HCT116 (cell line): Measurements from ENCODE around the gene LAGE3. TPM values are rescaled to one million over a fixed set of nuclear protein-coding genes. Genes with fewer than 3 reads are reported as not detected.
A peak's percentile ranks its signal among the peaks of the same experiment; 100 is the strongest.

Experiments used
- ATAC-seq: fragments of 200-7000 bp; cut with Tn5 transposase; 2 replicates; pipeline ENCODE4 v1.9.1; 2020; ENCODE audit warnings: mild to moderate bottlenecking, moderate library complexity
- BruUV-seq: library from RNA; stranded (reverse); fragments of 400-500 nt; replicated peaks from 2 replicates; lab custom pipeline; 2021; lab: Mats Ljungman, UMichigan
- CTCF ChIA-PET: fragments of 300-600 bp; sonication (Branson Sonifier 250); formaldehyde crosslinking; loops from one replicate; lab custom pipeline; 2021; ENCODE audit warnings: antibody characterized with exemption; lab: Charles Lee
- POLR2A ChIA-PET: fragments of 300-600, 350-600 bp; sonication (Branson Sonifier 250); formaldehyde crosslinking; loops from one replicate; lab custom pipeline; 2021; ENCODE audit warnings: antibody characterized with exemption; lab: Charles Lee
- RAD21 ChIA-PET, 2 experiments: fragments of 300-600 bp; sonication (Branson Sonifier 250); formaldehyde crosslinking; loops; one replicate each; lab custom pipeline; 2023; ENCODE audit warnings: low total read pairs in 2 of 2; ENCODE audit not compliant: uncharacterized antibody in 2 of 2, unreplicated experiment in 2 of 2, low non-redundant PET in 1 of 2; lab: Charles Lee
- DNase-seq: peaks from one replicate; pipeline ENCODE4 v3.0.0-alpha.2; 2010; ENCODE audit warnings: low read depth, low spot score
- H2AFZ ChIP-seq: fragments of 200-600 bp; shearing (Covaris generic), sonication (generic); 2 replicates; pipeline ENCODE4 v1.6.1; 2017; ENCODE audit warnings: low read depth, mixed run types, mixed read lengths, antibody characterized with exemption, low read length; ENCODE audit not compliant: poor library complexity, severe bottlenecking
- H3K27ac ChIP-seq: 2 replicates; pipeline ENCODE4 v1.5.1; 2012; ENCODE audit warnings: low read depth, low read length
- H3K27me3 ChIP-seq: fragments of 200-600 bp; sonication (generic); 2 replicates; pipeline ENCODE4 v1.6.1; 2016; ENCODE audit warnings: mixed run types, low read length, mixed read lengths; ENCODE audit not compliant: insufficient read depth
- H3K36me3 ChIP-seq, 2 experiments: fragments of 200-500 bp in 1 of 2; fragments of 200-600 bp in 1 of 2; sonication (Bioruptor generic) in 1 of 2; sonication (generic) in 1 of 2; 2 replicates each; pipeline versions ENCODE4 v1.5.1 to v1.6.1; 2014 to 2016; ENCODE audit warnings: low read length in 2 of 2, inconsistent platforms in 1 of 2, mixed read lengths in 1 of 2, mixed run types in 1 of 2; ENCODE audit not compliant: insufficient read depth in 2 of 2, control insufficient read depth in 1 of 2
- H3K4me1 ChIP-seq, 2 experiments: fragments of 200-600 bp in 1 of 2; sonication (generic) in 1 of 2; 2 replicates each; pipeline versions ENCODE4 v1.5.1 to v1.6.1; 2012 to 2017; ENCODE audit warnings: low read length in 2 of 2, inconsistent platforms in 1 of 2, mild to moderate bottlenecking in 1 of 2, mixed read lengths in 1 of 2, mixed run types in 1 of 2, moderate library complexity in 1 of 2; ENCODE audit not compliant: insufficient read depth in 2 of 2, control insufficient read depth in 1 of 2
- H3K4me2 ChIP-seq: fragments of 200-600 bp; sonication (generic); 2 replicates; pipeline ENCODE4 v1.6.1; 2017; ENCODE audit warnings: mixed run types, low read length, mixed read lengths
- H3K4me3 ChIP-seq, 2 experiments: fragments of 200-600 bp in 1 of 2; sonication (generic) in 1 of 2; replicated peaks in 1 of 2; 2 replicates each; pipeline ENCODE4 v1.5.1; 2011 to 2016; ENCODE audit warnings: low read length in 2 of 2, control low read depth in 1 of 2, low read depth in 1 of 2, mild to moderate bottlenecking in 1 of 2, mixed read lengths in 1 of 2, mixed run types in 1 of 2
- H3K79me2 ChIP-seq: fragments of 200-600 bp; sonication (generic); 2 replicates; pipeline ENCODE4 v1.6.1; 2017; ENCODE audit warnings: mild to moderate bottlenecking, mixed run types, low read length, moderate library complexity, mixed read lengths; ENCODE audit not compliant: insufficient read depth
- H3K9ac ChIP-seq: fragments of 200-600 bp; sonication (generic); 2 replicates; pipeline ENCODE4 v1.6.1; 2016; ENCODE audit warnings: low read length, mixed read lengths
- H3K9me2 ChIP-seq: fragments of 200-600 bp; sonication (generic), shearing (Covaris generic); 2 replicates; pipeline ENCODE4 v1.6.1; 2017; ENCODE audit warnings: mixed run types, mild to moderate bottlenecking, moderate library complexity; ENCODE audit not compliant: insufficient read depth
- H3K9me3 ChIP-seq, 2 experiments: fragments of 200-500 bp in 1 of 2; fragments of 200-600 bp in 1 of 2; sonication (Bioruptor generic) in 1 of 2; sonication (generic) in 1 of 2; 2 replicates each; pipeline ENCODE4 v1.6.1; 2014 to 2017; ENCODE audit warnings: low read length in 2 of 2, mixed read lengths in 2 of 2, inconsistent platforms in 1 of 2, low read depth in 1 of 2, mild to moderate bottlenecking in 1 of 2, mixed run types in 1 of 2, moderate library complexity in 1 of 2; ENCODE audit not compliant: control insufficient read depth in 1 of 2, insufficient read depth in 1 of 2
- H4K20me1 ChIP-seq: fragments of 200-600 bp; sonication (generic), shearing (Covaris generic); 2 replicates; pipeline ENCODE4 v1.6.1; 2017; ENCODE audit warnings: mixed run types, mild to moderate bottlenecking, moderate library complexity; ENCODE audit not compliant: insufficient read depth
- CBX3 ChIP-seq: IDR thresholded peaks from 2 replicates; pipeline ENCODE4 v1.6.1; 2012; ENCODE audit warnings: low read depth
- EGR1 ChIP-seq: IDR thresholded peaks from 2 replicates; pipeline ENCODE4 v1.6.1; 2012; ENCODE audit warnings: low read depth
- ELF1 ChIP-seq: IDR thresholded peaks from 2 replicates; pipeline ENCODE4 v1.6.1; 2012; ENCODE audit warnings: low read depth, borderline replicate concordance
- POLR2A ChIP-seq: IDR thresholded peaks from 2 replicates; pipeline ENCODE4 v1.7.0; 2011; ENCODE audit warnings: borderline replicate concordance; ENCODE audit not compliant: insufficient read depth, insufficient read length; ENCODE audit errors: extremely low read depth
- POLR2AphosphoS5 ChIP-seq: IDR thresholded peaks from 2 replicates; pipeline ENCODE4 v1.6.1; 2011; ENCODE audit warnings: mild to moderate bottlenecking, low read depth, low read length, moderate library complexity
- REST ChIP-seq: IDR thresholded peaks from 2 replicates; pipeline ENCODE4 v1.6.1; 2012; ENCODE audit warnings: low read depth
- intact Hi-C: fragments of 100-400 bp; cut with micrococcal nuclease; formaldehyde crosslinking; loops from 2 replicates; pipeline ENCODE4 v1.10.0; 2022
- total RNA-seq: library from RNA; stranded (reverse); gene quantifications from one replicate; pipeline ENCODE4 v1.2.1, GENCODE V29; 2021; ENCODE audit not compliant: unreplicated experiment

Gene LAGE3
- total RNA-seq, 1 experiment from 2014 or later, result 42.8 TPM

- ChIA-PET CTCF (no interaction called here), RAD21 (no interaction called here), POLR2A (no interaction called here)
- H3K79me2 ChIP-seq, result peaks cover 29% of the 10 kb centered on the region
- no peaks in the 10 kb centered on the region for H3K9me3 ChIP-seq
- intact Hi-C loops, result no loop called here
- H2AFZ ChIP-seq, result no peak overlapping the region
- no peaks in the 10 kb centered on the region for H3K9me2 ChIP-seq
- H3K27ac ChIP-seq, result peak overlapping the region; percentile 73
- H3K4me1 ChIP-seq, result peaks cover 3 to 13% of the 10 kb centered on the region in 2 experiments; a peak in 2 of 4 replicates
- peak overlapping the region in 1 of 2 experiments; percentile 63; a peak in 1 of 4 replicates for H3K4me3 ChIP-seq
- peak; percentile 67 for ATAC-seq
- TF ChIP-seq REST (no peak), EGR1 (no peak), POLR2A (no peak), POLR2AphosphoS5 (no peak), CBX3 (no peak), ELF1 (no peak)
- H3K36me3 ChIP-seq, result no peaks in the 10 kb centered on the region; a peak in 1 of 4 replicates
- no peak for DNase-seq
- H4K20me1 ChIP-seq, result no peaks in the 10 kb centered on the region
- peak overlapping the region; percentile 59 for H3K9ac ChIP-seq
- peak overlapping the region; percentile 77 for H3K4me2 ChIP-seq
- no TSS peak for BruUV-seq
- no peaks in the 10 kb centered on the region for H3K27me3 ChIP-seq
These were observed 42.6 kb downstream of the LAGE3 start for GRCh38 chrX:154436374-154436982.
